Measurements from ENCODE around the gene SDHA.
"Not testable (repeated sequence)": the region's sequence is repeated elsewhere in the genome, so short reads cannot be mapped to it uniquely, and the experiment has no call there.

SDHA gene

DNA sequence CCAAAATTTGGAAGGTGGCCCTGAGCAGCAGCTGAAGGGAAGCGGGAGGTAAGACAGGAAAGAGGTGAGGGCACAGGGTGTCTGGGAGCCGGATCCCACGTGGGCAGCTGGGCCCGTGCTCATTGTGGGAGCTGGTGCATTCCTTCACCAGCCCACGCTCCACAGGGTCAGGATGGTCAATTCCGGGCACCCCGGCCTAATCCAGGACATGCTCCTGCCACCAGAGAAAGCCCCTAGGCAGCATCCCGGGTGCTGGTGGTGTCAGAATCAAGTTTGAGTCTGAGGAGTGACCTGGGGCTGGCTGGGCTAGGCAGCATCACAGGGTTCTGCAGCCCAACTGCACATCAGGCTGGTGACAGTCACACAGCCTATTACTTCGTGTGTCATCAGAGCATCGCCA, 46.2 kb downstream of the SDHA start:
- DNase-seq = no peak

DNA sequence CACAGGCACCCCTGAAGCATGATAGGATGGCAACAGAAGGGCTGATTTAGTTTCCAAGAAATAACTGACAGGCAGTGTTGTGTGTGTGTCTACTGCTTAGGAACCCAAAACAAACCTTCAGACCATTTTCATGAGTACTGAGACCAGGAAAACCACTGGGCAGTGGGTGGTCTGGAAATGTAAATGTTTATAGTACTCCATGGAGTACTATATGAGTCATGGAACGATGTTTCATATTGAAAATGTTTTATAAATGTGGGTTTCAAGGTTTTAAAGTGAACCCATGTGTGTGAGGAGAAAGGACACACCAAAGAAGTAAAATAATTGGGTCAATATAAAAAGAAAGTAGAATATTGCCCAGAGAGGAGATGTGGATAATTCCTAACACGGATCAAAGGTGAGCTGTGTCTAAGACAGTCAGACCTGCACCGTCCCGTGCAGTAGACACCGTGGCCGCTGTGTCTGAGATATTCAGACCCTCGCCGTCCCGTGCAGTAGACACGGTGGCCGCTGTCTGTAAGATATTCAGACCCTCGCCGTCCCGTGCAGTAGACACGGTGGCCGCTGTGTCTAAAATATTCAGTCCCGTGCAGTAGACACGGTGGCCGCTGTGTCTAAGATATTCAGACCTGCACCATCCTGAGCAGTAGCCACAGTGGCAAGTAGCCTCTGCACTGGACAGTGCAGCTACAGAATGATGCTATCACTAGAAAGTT, 48.3 kb downstream of the SDHA start:
- not testable (repeated sequence) for DNase-seq

DNA sequence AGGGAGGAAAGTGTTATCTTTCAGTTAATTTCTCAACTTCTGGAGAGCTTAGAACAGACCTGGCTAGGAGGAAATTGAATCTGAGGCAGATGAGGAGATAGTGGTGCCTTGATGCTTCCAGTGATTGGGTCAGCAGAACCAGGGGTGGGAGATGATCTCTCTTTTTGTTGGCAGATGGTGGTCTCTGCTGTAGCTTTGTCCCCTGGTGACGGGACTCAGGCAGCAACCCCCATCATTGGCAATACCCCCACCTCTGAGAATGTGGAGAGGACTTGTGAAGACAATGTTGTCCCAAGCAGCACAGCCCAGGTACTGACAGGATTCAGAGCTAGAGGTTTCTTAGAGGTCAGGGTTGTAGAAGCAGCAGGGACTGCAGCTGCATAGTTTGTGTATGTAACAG, 49.6 kb downstream of the SDHA start:
- no peak for DNase-seq

DNA sequence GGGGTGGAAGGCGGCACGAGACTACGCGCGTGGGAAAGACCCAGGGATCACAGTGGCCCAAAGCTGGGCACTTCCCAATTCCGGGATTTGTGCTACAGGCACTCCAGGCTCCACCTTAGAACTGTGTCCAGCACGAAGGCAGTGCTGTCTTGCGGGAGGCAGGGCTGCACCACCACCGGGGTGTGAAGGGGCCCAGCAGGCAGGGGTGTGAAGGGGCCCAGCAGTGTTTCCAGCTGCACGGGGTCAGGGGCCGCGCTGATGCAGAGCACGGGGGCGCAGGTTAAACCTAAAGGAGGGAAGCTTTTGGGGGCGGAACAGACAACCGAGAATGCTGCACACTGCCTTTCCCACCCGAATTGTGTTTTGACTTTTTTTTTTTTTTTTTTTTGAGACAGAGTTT, 52.2 kb downstream of the SDHA start:
- no peak for DNase-seq

DNA sequence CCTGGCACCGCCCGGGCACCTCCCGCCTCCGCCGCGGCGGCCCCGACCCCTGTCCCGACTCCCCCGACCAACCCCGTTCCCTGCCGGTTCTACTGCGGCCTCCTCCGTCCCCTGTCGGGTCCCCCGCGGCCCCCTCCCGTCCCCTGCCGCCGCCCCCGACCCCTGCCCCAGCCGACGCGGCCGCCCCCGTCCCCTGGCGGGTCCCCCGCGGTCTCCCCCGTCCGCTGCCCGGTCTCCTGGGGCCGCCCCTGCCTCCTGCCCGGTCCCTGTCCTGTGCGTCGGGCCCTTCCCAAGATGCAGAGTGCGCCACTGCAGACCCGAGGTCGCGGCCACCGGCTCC, 53.7 kb downstream of the SDHA start:
- not testable (repeated sequence) for DNase-seq

DNA sequence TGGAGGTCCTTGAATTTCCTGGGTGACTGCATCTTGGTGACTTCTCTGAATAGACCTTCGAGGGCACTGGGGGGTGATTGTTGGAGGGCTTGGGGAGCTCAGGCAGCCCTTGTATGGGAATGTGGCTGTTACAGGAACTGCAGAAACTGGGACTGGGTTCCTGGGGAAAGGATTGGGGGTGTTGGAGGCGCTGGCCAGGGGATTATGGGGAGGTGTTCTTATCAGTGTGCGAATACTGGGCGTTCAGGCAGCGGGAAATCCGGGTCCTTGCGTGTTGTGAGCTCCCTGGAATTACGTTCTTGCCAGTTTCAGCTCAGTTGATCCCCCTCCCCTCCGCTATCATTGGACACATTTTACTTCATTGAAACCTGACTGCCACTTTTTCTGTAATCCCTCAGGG, 55.0 kb downstream of the SDHA start:
- not testable (repeated sequence) for DNase-seq

DNA sequence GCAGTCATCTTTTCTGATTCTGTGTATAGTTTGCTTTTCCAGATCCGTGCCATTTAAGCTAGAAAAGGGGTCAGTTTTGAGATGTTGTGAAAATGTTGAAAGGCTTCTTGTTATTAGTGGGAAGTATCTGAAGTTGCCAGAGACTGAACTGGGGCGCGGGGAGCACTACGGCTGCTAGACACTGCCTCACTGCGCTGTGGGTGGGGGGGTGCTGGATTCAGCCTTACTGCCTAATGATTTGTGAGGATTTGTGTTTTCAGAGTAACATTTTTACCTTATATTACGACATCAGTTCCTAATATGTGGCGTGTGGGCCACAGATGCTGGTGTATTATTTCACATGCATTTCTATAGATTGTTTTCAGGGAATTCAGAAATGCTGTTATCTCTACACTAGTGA, 55.4 kb downstream of the SDHA start:
- DNase-seq = not testable (repeated sequence)

DNA sequence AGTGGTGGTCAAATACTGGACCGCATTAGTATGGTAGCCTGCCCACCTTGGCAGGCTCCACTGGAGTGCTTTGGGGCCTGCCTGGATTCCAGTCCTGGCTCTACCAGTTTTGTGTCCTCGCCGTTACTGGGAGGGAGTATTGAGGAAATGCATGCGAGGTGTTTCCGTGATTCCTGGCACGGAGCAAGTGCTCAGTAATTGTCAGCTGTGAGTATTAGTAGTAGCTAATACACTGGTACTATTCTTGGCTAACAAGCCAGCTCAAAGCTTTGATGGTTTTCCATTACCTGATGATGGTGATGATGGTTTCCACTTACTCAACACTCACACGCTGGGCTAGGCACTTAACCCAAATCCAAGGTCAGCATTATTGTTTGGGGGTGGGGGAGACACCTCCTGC, 56.2 kb downstream of the SDHA start:
- DNase-seq = not testable (repeated sequence)

DNA sequence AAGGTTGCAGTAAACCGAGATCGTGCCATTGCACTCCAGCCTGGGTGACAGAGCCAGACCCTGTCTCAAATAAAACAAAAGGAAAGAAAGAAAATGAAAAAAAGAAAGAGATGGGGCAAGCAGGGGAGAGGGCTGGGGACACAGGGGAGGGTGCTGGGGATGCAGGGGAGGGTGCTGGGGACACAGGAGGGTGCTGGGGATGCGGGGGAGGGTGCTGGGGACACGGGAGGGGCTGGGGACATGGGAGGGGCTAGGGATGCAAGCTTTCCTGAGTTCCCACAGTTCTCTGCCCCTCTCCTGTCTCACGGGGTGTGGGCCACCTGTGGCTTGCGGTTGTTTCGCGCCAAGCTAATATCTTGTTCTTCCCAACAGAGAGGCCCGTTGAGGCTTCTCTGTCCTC, 60.5 kb downstream of the SDHA start:
- DNase-seq = no peak

DNA sequence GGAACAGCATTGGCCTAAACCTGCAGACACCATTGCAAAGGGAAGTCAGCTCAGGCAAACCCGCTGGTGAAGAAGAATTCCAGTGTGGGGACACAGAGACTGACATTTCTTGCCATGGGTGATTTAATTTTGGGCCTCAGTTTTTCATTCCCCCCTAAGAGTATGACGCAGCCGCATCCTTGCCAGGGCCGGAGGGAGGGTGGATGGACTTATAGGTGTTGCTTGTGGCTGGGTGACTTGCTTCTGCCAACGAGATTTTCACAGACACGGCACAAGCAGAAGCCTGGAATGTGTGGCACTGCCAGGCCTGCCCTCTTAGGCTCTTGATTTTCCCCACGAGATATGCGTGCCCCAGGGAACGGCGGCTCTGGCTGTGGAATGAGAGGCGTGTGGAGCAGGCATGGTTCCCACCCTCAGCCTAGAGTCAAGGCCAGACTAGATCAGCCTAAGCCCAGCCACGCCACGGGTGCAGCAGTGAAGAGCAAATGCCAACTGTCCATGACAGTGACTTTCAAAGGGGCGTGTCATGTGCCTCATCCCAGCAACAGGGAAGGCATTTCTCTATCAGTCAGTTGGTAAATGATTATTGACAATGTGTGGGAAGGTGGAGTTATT, 61.0 kb downstream of the SDHA start:
- DNase-seq = not testable (repeated sequence)

DNA sequence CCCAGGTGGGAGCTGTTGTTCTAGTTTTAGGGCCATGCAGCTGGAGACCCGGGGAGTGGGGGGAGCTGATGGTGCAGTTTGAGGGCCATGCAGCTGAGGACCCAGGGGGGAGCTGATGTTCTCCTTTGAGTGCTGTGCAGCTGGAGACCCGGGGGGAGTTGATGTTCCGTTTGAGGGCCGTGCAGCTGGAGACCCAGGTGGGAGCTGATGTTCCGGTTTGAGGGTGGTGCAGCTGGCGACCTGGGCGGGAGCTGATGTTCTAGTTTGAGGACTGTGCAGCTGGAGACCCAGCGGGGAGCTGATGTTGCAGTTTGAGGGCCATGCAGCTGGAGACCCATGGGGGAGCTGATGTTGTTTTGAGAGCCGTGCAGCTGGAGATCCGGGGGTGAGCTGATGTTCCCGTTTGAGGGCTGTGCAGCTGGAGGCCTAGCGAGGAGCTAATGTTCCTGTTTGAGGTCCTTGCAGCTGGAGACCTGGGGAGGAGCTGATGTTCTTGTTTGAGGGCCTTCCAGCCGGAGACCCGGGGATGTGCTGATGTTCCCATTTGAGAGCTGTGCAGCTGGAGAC, 68.0 kb downstream of the SDHA start:
- DNase-seq = no peak

DNA sequence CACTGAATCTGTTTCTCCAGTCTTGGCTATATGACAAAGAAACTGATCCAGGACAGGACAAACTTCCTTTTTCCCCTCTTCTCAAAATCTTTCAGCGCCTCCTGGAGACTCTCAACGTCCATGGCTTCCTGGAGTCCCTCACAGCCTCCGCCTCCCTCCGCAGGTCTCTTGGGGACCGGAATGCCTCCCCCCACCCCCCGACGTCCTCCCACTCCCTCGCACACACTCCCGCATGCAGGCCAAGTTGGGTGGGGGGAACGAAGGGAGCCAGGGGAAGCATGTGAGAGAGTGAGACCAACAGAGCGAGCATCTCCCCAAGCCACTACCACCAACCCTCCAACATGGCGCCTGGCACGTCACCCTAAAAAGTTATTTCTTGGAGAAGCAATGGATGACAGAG, 72.1 kb downstream of the SDHA start:
- DNase-seq = not testable (repeated sequence)

DNA sequence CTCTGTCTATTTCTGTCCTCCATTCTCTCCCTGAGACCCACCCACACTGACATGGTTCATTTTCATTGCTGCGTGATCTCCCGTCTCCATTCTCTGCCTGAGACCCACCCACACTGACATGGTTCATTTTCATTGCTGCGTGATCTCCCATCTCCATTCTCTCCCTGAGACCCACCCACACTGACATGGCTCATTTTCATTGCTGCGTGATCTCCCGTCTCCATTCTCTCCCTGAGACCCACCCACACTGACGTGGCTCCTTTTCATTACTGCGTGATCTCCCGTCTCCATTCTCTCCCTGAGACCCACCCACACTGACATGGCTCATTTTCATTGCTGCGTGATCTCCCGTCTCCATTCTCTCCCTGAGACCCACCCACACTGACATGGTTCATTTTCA, 73.2 kb downstream of the SDHA start:
- not testable (repeated sequence) for DNase-seq

DNA sequence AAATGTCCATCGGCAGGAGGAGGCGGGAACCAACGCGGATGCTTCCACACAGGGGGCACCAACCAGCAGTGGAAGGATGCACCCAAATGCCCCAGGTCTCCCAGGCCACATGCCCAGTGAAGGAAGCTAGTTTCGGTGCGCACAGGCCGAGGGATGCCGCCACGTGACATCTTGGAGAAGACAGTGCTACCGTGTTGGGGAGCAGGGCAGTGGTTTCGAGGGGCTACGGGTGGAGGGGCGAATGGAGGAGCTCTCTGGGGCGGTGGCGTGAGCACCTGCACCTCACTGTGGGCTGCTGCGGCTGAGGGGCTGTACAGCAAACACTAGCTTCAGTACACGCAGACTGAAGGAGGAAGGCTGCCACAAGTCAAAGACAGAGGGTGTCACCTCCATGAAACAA, 76.7 kb downstream of the SDHA start:
- not testable (repeated sequence) for DNase-seq

DNA sequence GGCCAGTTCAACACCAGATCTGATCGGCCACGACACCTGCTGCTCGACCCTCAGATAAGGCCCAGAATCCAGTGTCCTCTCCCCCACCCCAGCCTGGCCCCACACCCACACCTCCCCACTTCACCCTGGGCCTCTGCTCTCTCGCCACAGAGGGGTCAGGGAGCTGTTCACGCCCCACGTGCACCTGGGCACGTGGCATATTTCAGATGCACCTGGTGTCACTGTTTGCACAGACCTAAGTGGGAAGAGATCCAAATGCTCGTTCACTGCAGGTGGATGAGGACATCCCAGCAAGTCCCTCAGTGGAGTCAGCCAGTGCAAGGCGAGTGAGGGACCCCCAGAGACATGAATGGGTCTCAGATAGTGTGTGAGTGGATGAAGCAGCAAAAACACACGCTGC, 78.1 kb downstream of the SDHA start:
- DNase-seq = not testable (repeated sequence)

DNA sequence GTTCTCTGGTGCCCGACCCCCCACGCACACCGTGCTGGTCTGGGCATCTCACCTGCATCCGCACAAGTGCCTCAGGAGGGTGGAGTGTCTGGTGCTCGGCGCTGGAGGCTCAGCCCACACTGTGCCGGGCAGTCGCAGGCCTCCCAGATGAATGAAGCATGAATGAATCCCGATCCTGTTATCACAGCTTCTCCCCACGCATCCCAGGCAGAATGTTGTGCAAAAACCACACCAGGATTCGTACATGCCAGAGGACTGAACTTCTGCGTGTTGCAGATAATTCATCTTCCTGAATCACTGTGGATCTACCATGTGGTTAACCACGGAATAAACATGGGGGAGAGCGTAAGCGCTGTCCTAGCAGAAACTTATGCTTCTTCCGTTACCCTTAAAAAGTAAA, 78.8 kb downstream of the SDHA start:
- not testable (repeated sequence) for DNase-seq

DNA sequence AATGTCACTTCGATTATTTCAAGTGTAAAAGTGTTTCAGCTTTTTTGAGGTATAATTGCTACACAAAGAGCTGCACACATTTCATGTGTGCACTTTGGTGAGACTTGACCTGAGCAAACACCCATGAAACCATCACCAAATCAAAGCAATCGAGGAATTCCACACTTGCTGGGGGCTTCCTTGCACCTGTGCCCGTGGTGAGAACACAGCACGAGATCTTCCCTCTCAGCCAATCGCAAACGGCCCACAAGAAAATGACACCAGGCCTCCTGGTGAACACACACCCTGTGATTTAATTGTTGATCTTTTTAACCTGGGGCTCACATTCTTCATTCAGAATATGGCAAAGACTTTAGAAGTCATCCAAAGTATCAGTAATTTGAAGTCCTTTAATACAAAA, 79.3 kb downstream of the SDHA start:
- not testable (repeated sequence) for DNase-seq

DNA sequence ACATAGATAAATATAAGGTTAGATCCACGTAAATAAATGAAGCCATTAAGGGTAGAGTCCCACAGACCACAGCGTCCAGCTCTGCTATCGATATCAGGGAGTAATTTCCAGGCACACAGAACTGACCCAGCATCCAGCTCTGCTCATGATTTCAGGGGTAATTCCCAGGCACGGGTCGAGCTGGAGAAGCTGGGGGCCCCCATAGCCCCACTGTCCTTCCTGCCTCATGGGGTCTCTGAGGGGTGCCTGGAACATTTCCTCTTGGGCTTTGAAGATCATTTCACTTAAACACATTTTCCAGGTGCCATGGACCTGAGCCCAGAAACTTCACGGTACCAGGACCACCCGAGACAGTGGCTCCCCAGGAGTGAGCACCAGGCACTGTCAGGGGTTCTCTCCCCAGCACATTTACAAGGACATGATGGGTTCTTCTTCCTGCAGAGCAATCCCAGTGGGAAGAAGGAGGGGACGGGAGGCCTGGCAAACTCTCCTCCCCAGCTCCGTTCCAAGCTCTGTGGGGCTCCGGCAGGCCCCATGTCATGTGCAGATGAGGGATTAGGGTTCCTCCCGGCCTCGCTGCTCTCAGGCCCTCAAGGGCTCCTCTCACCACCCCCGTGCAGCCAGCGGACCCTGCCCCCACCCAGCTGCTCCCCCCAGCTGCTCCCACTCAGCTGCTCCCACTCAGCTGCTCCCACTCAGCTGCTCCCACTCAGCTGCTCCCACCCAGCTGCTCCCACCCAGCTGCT, 80.0 kb downstream of the SDHA start:
- DNase-seq = not testable (repeated sequence)

DNA sequence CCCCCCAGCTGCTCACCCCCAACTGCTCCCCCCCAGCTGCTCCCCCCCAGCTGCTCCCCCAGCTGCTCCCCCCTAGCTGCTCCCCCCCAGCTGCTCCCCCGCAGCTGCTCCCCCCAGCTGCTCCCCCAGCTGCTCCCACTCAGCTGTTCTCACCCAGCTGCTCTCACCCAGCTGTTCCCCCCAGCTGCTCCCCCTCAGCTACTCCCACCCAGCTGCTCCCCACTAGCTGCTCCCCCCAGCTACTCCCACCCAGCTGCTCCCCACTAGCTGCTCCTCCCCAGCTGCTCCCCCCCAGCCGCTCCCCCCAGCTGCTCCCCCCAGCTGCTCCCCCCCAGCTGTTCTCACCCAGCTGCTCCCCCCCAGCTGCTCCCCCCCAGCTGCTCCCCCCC, 80.6 kb downstream of the SDHA start:
- no peak for DNase-seq

DNA sequence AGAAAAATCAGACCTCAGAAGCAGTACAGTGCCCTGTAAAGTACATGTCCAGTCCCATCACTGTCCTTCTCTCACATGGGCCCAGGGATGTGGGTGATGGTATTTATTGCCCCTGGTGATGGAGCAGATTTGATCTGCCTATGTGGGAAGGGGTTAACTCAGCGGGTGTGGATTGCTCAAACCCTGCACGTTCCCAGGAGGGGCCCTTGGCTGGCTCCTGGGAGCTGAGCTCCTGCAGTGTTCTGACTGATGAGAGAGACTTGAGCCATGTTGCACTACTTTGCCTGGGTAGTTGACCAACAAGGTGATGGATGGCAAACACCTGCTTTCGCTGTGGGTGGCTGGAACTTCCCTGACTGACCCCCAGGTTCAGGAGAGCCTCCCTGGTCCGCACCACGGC, 81.8 kb downstream of the SDHA start:
- not testable (repeated sequence) for DNase-seq

DNA sequence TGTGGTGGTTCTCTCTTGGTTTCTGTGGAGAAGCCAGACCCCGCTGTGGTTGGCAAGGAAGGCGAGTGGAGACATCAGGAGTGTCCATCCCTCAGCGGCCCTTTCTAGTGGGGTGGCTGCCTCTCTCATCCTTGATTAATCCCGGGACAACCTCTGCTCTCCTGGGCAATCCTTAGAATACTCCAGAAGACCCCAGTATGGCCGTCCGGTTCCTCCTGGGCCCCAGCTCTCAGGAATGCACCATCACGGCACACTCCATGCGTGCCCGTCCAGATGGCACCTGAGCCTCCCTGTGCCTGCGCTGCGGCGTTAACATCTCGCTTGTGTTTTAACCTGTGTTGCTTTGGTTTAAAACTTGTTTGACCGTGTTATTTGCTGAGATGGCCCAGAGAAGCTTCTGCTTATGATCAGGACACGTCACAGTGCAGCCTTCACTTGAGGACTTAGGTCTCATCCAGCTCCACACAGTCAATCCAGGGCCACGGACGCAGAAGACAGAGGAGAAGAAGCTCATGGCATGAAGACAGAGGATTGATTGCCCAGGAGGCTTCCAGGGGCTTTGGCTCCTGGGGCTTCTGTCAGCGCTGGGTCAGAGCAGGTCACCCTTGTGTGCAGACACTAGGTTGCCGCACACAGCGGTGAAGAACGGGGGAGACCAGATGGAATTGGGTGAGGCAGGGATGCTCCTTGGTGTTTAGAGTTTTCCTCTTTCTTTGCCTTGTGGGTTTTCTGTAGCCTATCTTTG, 82.7 kb downstream of the SDHA start:
- DNase-seq = not testable (repeated sequence)

DNA sequence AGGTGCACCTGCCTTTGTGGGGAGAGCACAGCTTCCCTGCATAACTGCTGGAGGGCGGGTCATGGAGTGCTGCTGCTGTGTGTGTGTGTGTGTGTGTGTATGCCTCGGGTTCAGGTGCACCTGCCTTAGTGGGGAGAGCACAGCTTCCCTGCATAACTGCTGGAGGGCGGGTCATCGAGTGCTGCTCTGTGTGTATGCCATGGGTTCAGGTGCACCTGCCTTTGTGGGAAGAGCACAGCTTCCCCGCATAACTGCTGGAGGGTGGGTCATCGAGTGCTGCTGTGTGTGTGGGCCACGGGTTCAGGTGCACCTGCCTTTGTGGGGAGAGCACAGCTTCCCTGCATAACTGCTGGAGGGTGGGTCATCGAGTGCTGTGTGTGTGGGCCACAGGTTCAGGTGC, 84.3 kb downstream of the SDHA start:
- not testable (repeated sequence) for DNase-seq

DNA sequence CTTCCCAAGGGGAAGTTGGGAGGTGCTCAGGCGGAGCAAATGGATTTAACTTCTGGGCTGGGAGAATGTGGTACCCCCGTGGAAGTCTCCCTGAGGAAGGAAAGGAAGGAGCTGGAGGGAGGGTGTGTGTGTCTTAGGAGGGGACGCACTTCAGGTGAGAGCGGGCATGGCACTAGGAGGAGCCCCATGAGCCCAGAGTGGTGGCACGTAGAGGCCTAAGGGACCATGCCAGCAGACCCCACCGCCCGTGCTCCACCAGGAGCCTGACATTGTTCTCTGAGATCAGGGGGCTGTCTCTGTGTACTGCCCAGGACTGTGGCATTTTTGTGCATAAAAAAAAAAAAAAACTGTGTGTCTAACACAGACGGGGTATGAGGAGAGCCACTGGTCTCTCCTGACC, 84.8 kb downstream of the SDHA start:
- no peak for DNase-seq

Data from midbrain (tissue), 1 donor.